RPMI8226 (cell line): Measurements from ENCODE around the gene CT45A7.
"Not testable (repeated sequence)": the region's sequence is repeated elsewhere in the genome, so short reads cannot be mapped to it uniquely, and the experiment has no call there.

Experiments used
- DNase-seq: peaks from one replicate; pipeline ENCODE4 v3.0.0-alpha.2; 2015

CT45A7 gene

DNA sequence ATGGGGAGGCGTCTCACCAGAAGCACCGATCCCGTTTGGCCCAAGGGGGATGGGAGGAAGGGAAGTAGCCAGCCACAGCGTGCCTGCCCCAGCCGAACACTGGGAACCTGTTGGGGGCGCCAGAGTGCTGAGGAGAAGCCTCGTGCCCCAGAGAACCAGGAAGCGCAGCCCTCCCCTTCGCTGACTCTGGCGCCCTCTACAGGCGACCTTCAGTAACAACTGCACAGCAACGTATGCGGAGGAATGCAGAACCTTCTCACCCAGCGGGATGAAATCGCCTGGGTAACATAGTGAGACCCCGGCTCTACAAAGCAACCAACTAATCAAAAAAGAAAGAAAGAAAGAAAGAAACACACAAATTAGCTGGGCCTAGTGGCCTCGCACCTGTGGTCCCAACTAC lies at the start of gene CT45A7:
TSS of gene CT45A7 (minus strand) at position 101 of the 400 bp plus-strand sequence. CDS start 3,747 bp downstream, outside the sequence.
- DNase-seq = not testable (repeated sequence)

- DNase-seq = not testable (repeated sequence)
These were observed 45.7 kb upstream of the CT45A7 start for GRCh38 chrX:135882741-135883140.

DNA sequence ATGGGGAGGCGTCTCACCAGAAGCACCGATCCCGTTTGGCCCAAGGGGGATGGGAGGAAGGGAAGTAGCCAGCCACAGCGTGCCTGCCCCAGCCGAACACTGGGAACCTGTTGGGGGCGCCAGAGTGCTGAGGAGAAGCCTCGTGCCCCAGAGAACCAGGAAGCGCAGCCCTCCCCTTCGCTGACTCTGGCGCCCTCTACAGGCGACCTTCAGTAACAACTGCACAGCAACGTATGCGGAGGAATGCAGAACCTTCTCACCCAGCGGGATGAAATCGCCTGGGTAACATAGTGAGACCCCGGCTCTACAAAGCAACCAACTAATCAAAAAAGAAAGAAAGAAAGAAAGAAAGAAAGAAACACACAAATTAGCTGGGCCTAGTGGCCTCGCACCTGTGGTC lies 34.6 kb upstream of the CT45A7 start, which contains the start of gene CT45A9:
TSS of gene CT45A9 (minus strand) at position 101 of the 400 bp plus-strand sequence. CDS start 3,751 bp downstream, outside the sequence.
- not testable (repeated sequence) for DNase-seq

DNA sequence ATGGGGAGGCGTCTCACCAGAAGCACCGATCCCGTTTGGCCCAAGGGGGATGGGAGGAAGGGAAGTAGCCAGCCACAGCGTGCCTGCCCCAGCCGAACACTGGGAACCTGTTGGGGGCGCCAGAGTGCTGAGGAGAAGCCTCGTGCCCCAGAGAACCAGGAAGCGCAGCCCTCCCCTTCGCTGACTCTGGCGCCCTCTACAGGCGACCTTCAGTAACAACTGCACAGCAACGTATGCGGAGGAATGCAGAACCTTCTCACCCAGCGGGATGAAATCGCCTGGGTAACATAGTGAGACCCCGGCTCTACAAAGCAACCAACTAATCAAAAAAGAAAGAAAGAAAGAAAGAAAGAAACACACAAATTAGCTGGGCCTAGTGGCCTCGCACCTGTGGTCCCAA lies 17.4 kb upstream of the CT45A7 start, which contains the start of gene CT45A8:
TSS of gene CT45A8 (minus strand) at position 101 of the 400 bp plus-strand sequence. CDS start 3,755 bp downstream, outside the sequence.
- not testable (repeated sequence) for DNase-seq

GRCh38 chrX:135819912-135820311 lies 17.2 kb downstream of the CT45A7 start, which contains the start of gene CT45A2:
TSS of gene CT45A2 (minus strand) at chrX:135820012. CDS start at chrX:135816265, 3,747 bp downstream.
- DNase-seq = not testable (repeated sequence)

DNA sequence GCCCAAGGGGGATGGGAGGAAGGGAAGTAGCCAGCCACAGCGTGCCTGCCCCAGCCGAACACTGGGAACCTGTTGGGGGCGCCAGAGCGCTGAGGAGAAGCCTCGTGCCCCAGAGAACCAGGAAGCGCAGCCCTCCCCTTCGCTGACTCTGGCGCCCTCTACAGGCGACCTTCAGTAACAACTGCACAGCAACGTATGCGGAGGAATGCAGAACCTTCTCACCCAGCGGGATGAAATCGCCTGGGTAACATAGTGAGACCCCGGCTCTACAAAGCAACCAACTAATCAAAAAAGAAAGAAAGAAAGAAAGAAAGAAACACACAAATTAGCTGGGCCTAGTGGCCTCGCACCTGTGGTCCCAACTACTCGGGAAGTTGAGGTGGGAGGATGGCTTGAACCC lies 34.4 kb downstream of the CT45A7 start, which contains the start of gene CT45A6:
TSS of gene CT45A6 (minus strand) at position 101 of the 400 bp plus-strand sequence. CDS start 3,794 bp downstream, outside the sequence.
- DNase-seq = not testable (repeated sequence)

DNA sequence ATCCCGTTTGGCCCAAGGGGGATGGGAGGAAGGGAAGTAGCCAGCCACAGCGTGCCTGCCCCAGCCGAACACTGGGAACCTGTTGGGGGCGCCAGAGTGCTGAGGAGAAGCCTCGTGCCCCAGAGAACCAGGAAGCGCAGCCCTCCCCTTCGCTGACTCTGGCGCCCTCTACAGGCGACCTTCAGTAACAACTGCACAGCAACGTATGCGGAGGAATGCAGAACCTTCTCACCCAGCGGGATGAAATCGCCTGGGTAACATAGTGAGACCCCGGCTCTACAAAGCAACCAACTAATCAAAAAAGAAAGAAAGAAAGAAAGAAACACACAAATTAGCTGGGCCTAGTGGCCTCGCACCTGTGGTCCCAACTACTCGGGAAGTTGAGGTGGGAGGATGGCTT lies 51.7 kb downstream of the CT45A7 start, which contains the start of gene CT45A5:
TSS of gene CT45A5 (minus strand) at position 101 of the 400 bp plus-strand sequence. CDS start 3,774 bp downstream, outside the sequence.
- not testable (repeated sequence) for DNase-seq
